HepG2 (cell line): ENCODE data around the gene AK8. TPM values are rescaled to one million over a fixed set of nuclear protein-coding genes. Genes with fewer than 3 reads are reported as not detected.

Experiments
- ARNT2 ChIP-seq: sonication (generic); formaldehyde crosslinking; IDR thresholded peaks from 2 replicates; pipeline ENCODE4 v1.8.0; 2022; ENCODE audit warnings: mild to moderate bottlenecking, low read depth, missing genetic modification reagents, moderate library complexity
- ATF1 ChIP-seq: IDR thresholded peaks from 2 replicates; pipeline ENCODE4 v1.6.1; 2016; ENCODE audit warnings: mild to moderate bottlenecking, control low read depth
- CREB3 ChIP-seq: sonication (generic); formaldehyde crosslinking; IDR thresholded peaks from 2 replicates; pipeline ENCODE4 v1.5.0; 2020; ENCODE audit warnings: missing genetic modification reagents
- DPF2 ChIP-seq: sonication (generic); formaldehyde crosslinking; IDR thresholded peaks from 2 replicates; pipeline ENCODE4 v1.4.0; 2020; ENCODE audit warnings: mild to moderate bottlenecking, low read depth, missing genetic modification reagents, borderline replicate concordance
- FOXO4 ChIP-seq: sonication (generic); formaldehyde crosslinking; conservative IDR thresholded peaks from 2 replicates; pipeline ENCODE4 v1.8.1; 2023; ENCODE audit warnings: missing genetic modification reagents
- HMGA1 ChIP-seq: sonication (generic); formaldehyde crosslinking; conservative IDR thresholded peaks from 2 replicates; pipeline ENCODE4 v1.4.0; 2020; ENCODE audit warnings: missing genetic modification reagents
- HMGXB4 ChIP-seq, 2 experiments: sonication (generic) in 1 of 2; formaldehyde crosslinking in 1 of 2; IDR thresholded peaks; 2 replicates each; pipeline versions ENCODE4 v1.4.0 to v1.6.1; 2018 to 2020; ENCODE audit warnings: missing genetic modification reagents in 2 of 2, borderline replicate concordance in 1 of 2, low read depth in 1 of 2, mild to moderate bottlenecking in 1 of 2, missing biosample characterization in 1 of 2
- MXD1 ChIP-seq: sonication (generic); formaldehyde crosslinking; IDR thresholded peaks from 2 replicates; pipeline ENCODE4 v1.4.0; 2020; ENCODE audit warnings: mild to moderate bottlenecking, missing genetic modification reagents
- MXD4 ChIP-seq: IDR thresholded peaks from 2 replicates; pipeline ENCODE4 v1.6.1; 2016; ENCODE audit warnings: mild to moderate bottlenecking, missing biosample characterization, missing genetic modification reagents
- MYPOP ChIP-seq: sonication (generic); formaldehyde crosslinking; IDR thresholded peaks from 2 replicates; pipeline ENCODE4 v1.8.1; 2023; ENCODE audit warnings: mild to moderate bottlenecking, moderate library complexity, missing genetic modification reagents
- PITX1 ChIP-seq: sonication (generic); formaldehyde crosslinking; IDR thresholded peaks from 2 replicates; pipeline ENCODE4 v1.5.1; 2020; ENCODE audit warnings: mild to moderate bottlenecking, missing genetic modification reagents
- SYNCRIP ChIP-seq: fragments of 200-400 bp; formaldehyde crosslinking; IDR thresholded peaks from 2 replicates; pipeline ENCODE4 v1.6.1; 2018; ENCODE audit warnings: mild to moderate bottlenecking, low read depth, low read length; ENCODE audit not compliant: insufficient read depth
- ZBTB7A ChIP-seq: sonication (generic); formaldehyde crosslinking; IDR thresholded peaks from 2 replicates; pipeline ENCODE4 v1.8.0; 2022; ENCODE audit warnings: mild to moderate bottlenecking, missing genetic modification reagents
- ZC3H4 ChIP-seq: sonication (generic); formaldehyde crosslinking; IDR thresholded peaks from 2 replicates; pipeline ENCODE4 v1.4.0; 2020; ENCODE audit warnings: missing genetic modification reagents, borderline replicate concordance
- ZFX ChIP-seq: sonication (generic); formaldehyde crosslinking; IDR thresholded peaks from 2 replicates; pipeline ENCODE4 v1.4.0; 2020; ENCODE audit warnings: mild to moderate bottlenecking, low read depth, missing genetic modification reagents, moderate library complexity
- ZNF136 ChIP-seq: sonication (generic); formaldehyde crosslinking; IDR thresholded peaks from 2 replicates; pipeline ENCODE4 v1.8.1; 2022; ENCODE audit warnings: low read depth, mild to moderate bottlenecking, moderate library complexity, missing genetic modification reagents
- polyA plus RNA-seq, 8 experiments: library from polyadenylated mRNA; depleted of rRNA in 3 of 8; stranded (reverse) in 7 of 8; unstranded in 1 of 8; fragments of >200 nt; fragmentation: Illumina TruSeq in 4 of 8; extraction: Trizol in 4 of 8; gene quantifications; 2 replicates each; pipeline versions ENCODE4 v1.2.1 to v1.2.3, GENCODE V29; 2011 to 2016; ENCODE audit warnings: low read depth in 4 of 8, missing spikeins in 1 of 8, mixed read lengths in 1 of 8; ENCODE audit not compliant: insufficient read depth in 1 of 8
- total RNA-seq, 5 experiments: library from RNA; depleted of rRNA; stranded (reverse); fragments of >200 nt; fragmentation: Illumina TruSeq; extraction: Trizol; gene quantifications; 2 replicates each; pipeline ENCODE4 v1.2.3, GENCODE V29; 2016; ENCODE audit warnings: low read depth in 1 of 5
- TF ChIP-seq, protein P1 (sequence below): sonication (generic); formaldehyde crosslinking; IDR thresholded peaks from 2 replicates; pipeline ENCODE4 v1.4.0; 2020; ENCODE audit warnings: missing genetic modification reagents, borderline replicate concordance
- TF ChIP-seq, protein P2 (sequence below): sonication (generic); formaldehyde crosslinking; IDR thresholded peaks from 2 replicates; pipeline ENCODE4 v1.8.0; 2022; ENCODE audit warnings: missing genetic modification reagents, low read depth, mild to moderate bottlenecking, borderline replicate concordance

AK8 gene
- total and polyA plus RNA-seq, 2 of the 13 experiments (the other 11 are each of a cell fraction or from before 2014, with no cell fraction given): 0.11 TPM; not detected in 1

DNA sequence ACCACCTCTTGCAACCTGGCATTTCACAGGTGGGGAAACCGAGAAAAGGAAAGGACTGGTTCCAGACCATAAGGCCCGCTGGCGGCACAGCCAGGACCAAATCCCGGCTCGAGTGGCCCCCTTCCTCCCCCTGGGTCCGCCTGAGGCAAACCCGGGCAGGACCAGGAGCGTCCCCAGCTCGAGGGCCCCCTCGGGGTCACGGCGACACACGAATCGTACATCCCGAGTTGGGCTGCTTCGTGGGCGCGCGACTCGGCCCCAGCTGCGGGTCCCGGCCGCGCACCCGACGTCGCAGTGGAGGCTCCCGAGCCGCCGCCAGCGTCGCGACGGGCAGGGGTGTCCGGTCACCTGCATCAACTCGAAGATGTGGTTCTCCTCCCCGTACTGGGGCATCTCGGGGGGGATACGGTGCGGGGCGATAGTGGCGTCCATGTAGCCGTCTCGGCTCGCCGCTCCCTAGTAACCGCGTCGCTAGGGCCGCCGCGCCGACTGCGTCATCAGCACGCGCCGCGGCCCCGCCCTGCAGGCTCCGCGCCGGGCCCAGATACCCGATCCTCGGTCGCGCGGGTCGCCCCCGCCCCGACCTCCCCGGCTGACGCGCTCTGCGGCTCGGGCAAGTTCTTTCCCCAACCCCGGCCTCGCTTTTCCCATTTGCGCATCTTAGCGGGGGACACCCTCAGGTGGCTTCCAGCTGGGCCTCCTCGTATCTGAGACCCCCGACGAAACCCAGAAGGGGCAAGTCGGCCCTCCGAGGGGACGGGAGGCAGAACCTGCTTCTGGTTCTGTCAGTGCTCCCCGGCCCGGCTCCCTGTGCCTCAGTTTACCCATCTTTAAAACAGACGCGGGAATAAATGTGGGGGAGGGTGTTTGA, at the start of gene AK8 (continued):
- TF ChIP-seq HMGXB4 (CRISPR knock-in tag; IDR thresholded peaks at IDR 0.05; ENCODE audit: borderline replicate concordance in 1 of 2, low read depth in 1 of 2): peak; percentile 75 to 80; a peak in 3 of 4 replicates
- TF ChIP-seq MXD1: peak; percentile 61
- TF ChIP-seq PITX1 (CRISPR knock-in tag): no peak
- TF ChIP-seq ZBTB7A (CRISPR knock-in tag): 0 out of 2 replicates have a peak, but pooled peaks have one; percentile 33
- TF ChIP-seq ARNT2 (CRISPR knock-in tag): no peak
- TF ChIP-seq FOXO4: no peak
- TF ChIP-seq SYNCRIP: no peak
- 0 out of 2 replicates have a peak, but pooled peaks have one; percentile 49 for TF ChIP-seq MXD4 (CRISPR knock-in tag)
- TF ChIP-seq, protein P1, sequence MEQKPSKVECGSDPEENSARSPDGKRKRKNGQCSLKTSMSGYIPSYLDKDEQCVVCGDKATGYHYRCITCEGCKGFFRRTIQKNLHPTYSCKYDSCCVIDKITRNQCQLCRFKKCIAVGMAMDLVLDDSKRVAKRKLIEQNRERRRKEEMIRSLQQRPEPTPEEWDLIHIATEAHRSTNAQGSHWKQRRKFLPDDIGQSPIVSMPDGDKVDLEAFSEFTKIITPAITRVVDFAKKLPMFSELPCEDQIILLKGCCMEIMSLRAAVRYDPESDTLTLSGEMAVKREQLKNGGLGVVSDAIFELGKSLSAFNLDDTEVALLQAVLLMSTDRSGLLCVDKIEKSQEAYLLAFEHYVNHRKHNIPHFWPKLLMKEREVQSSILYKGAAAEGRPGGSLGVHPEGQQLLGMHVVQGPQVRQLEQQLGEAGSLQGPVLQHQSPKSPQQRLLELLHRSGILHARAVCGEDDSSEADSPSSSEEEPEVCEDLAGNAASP: peak; percentile 8; the same call in 1 of the 2 replicates
- no peak for TF ChIP-seq ZC3H4 (CRISPR knock-in tag)
- no peak for TF ChIP-seq ZNF136 (CRISPR knock-in tag)
- no peak for TF ChIP-seq DPF2 (CRISPR knock-in tag)
- TF ChIP-seq HMGA1 (CRISPR knock-in tag): no peak
- TF ChIP-seq CREB3: no peak
- peak; percentile 90 for TF ChIP-seq ATF1
- TF ChIP-seq ZFX (CRISPR knock-in tag): peak; percentile 93
- TF ChIP-seq MYPOP (CRISPR knock-in tag): no peak
- TF ChIP-seq, protein P2, sequence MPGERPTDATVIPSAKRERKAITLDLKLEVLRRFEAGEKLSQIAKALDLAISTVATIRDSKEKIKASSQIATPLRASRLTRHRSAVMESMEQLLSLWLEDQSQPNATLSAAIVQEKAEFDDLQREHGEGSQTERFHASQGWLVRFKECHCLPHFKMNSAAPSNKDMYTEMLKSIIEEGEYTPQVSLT (CRISPR knock-in tag): no peak
